ENCODE results near the gene DBN1. TPM values are rescaled to one million over a fixed set of nuclear protein-coding genes. Genes with fewer than 3 reads are reported as not detected.

The DBN1 gene
- total and polyA plus RNA-seq, 9 of the 15 experiments (the other 6 are each of a cell fraction or from before 2014, with no cell fraction given): 0.25 to 87.2 (median 27.9) TPM

GRCh38 chr5:177497292-177498012, 24.0 kb upstream of the DBN1 start, which contains the start of gene PDLIM7 (continued):
- TF ChIP-seq ZHX1 (conservative IDR thresholded peaks at IDR 0.05; ENCODE audit: low read length) (no peak), ZNF699 (CRISPR knock-in tag; IDR thresholded peaks at IDR 0.05; ENCODE audit: insufficient replicate concordance) (no peak), ZNF175 (CRISPR knock-in tag; IDR thresholded peaks at IDR 0.05; ENCODE audit: low read depth) (0 out of 2 replicates have a peak, but pooled peaks have one; percentile 21), NONO (IDR thresholded peaks at IDR 0.05; ENCODE audit: low read depth in 2 of 2, low read length in 1 of 2) (peak; percentile 65 to 96; a peak in 3 of 4 replicates), MAZ (CRISPR knock-in tag; conservative IDR thresholded peaks at IDR 0.05 in 1 of 2, IDR thresholded peaks at IDR 0.05 in 1 of 2) (peak; percentile 85 to 86), FIP1L1 (IDR thresholded peaks at IDR 0.05; ENCODE audit: low read depth, low read length, poor library complexity, severe bottlenecking) (peak; percentile 27), ASH1L (IDR thresholded peaks at IDR 0.05; ENCODE audit: borderline replicate concordance, low read depth, partially characterized antibody) (no peak), POLR2B (IDR thresholded peaks at IDR 0.05; ENCODE audit: low read depth, partially characterized antibody) (peak; percentile 93), GTF3C2 (IDR thresholded peaks at IDR 0.05; ENCODE audit: borderline replicate concordance, extremely low read depth, insufficient read length) (no peak), ZBTB11 (CRISPR knock-in tag; IDR thresholded peaks at IDR 0.05) (peak in 1 of 3 experiments; percentile 53; a peak in 1 of 6 replicates), ZFP1 (CRISPR knock-in tag; IDR thresholded peaks at IDR 0.05) (no peak), PHF21A (IDR thresholded peaks at IDR 0.05; ENCODE audit: borderline replicate concordance, low read depth) (0 out of 2 replicates have a peak, but pooled peaks have one; percentile 64), HIVEP1 (CRISPR knock-in tag; IDR thresholded peaks at IDR 0.05) (no peak), ADNP (tag; IDR thresholded peaks at IDR 0.05) (no peak), FUS (optimal IDR thresholded peaks at IDR 0.05; ENCODE audit: low read depth, low read length) (peak; percentile 83), HNRNPL (IDR thresholded peaks at IDR 0.05; ENCODE audit: low read depth, low read length) (peak; percentile 57; the same call in 1 of the 2 replicates), GATAD2A (IDR thresholded peaks at IDR 0.05) (0 out of 2 replicates have a peak, but pooled peaks have one; percentile 39)

Data from K562 (cell line).